KMS-11 (cell line): ENCODE results near the gene DDRGK1.

Experiments used
- H2AFZ ChIP-seq: fragments of 200-600 bp; sonication (generic); 2 replicates; pipeline ENCODE4 v1.6.1; 2016; ENCODE audit warnings: antibody characterized with exemption, mixed run types, low read depth
- H3K27ac ChIP-seq: fragments of 200-600 bp; sonication (generic); 2 replicates; pipeline ENCODE4 v1.6.1; 2016; ENCODE audit warnings: mild to moderate bottlenecking, mixed run types
- H3K27me3 ChIP-seq: fragments of 200-600 bp; sonication (generic); 2 replicates; pipeline ENCODE4 v1.6.1; 2017; ENCODE audit warnings: mild to moderate bottlenecking, low read depth, mixed run types, moderate library complexity; ENCODE audit not compliant: insufficient read depth
- H3K36me3 ChIP-seq: fragments of 200-600 bp; sonication (generic); 2 replicates; pipeline ENCODE4 v1.6.1; 2017; ENCODE audit warnings: mild to moderate bottlenecking, mixed run types; ENCODE audit not compliant: insufficient read depth
- H3K4me1 ChIP-seq: fragments of 200-600 bp; sonication (generic); 2 replicates; pipeline ENCODE4 v1.6.1; 2016; ENCODE audit warnings: mild to moderate bottlenecking, low read depth, mixed run types; ENCODE audit not compliant: poor library complexity, severe bottlenecking
- H3K4me2 ChIP-seq: fragments of 200-600 bp; sonication (generic); 2 replicates; pipeline ENCODE4 v1.7.0; 2016; ENCODE audit warnings: mild to moderate bottlenecking, mixed run types
- H3K4me3 ChIP-seq: fragments of 200-600 bp; sonication (generic); IDR thresholded peaks from 2 replicates; pipeline ENCODE4 v1.6.1; 2017; ENCODE audit warnings: low read depth, low read length, mixed read lengths; ENCODE audit not compliant: insufficient read depth
- H3K79me2 ChIP-seq: fragments of 200-600 bp; sonication (generic); 2 replicates; pipeline ENCODE4 v1.6.1; 2016; ENCODE audit warnings: low read depth, mixed run types; ENCODE audit not compliant: insufficient read depth
- H3K9ac ChIP-seq: fragments of 200-600 bp; sonication (generic); 2 replicates; pipeline ENCODE4 v1.6.1; 2016; ENCODE audit warnings: mild to moderate bottlenecking, mixed run types
- H4K20me1 ChIP-seq: fragments of 200-600 bp; sonication (generic); 2 replicates; pipeline ENCODE4 v1.6.1; 2016; ENCODE audit warnings: mild to moderate bottlenecking, mixed run types; ENCODE audit not compliant: insufficient read depth
- CTCF ChIP-seq: fragments of 200-600 bp; sonication (generic); conservative IDR thresholded peaks from 2 replicates; pipeline ENCODE4 v1.6.1; 2017; ENCODE audit warnings: low read depth, mild to moderate bottlenecking, antibody characterized with exemption, low read length, moderate library complexity, mixed read lengths

The DDRGK1 gene

GRCh38 chr20:3233131-3233990 is 28.9 kb upstream of the DDRGK1 start:
- Histone ChIP-seq H4K20me1 (no peaks in the 10 kb centered on the region), H3K27ac (no peak overlapping the region), H3K27me3 (no peaks in the 10 kb centered on the region), H3K4me3 (no peak overlapping the region), H3K4me2 (no peak overlapping the region), H3K36me3 (no peaks in the 10 kb centered on the region), H3K79me2 (no peaks in the 10 kb centered on the region), H3K4me1 (no peaks in the 10 kb centered on the region), H3K9ac (no peak overlapping the region), H2AFZ (no peak overlapping the region)
- no peak for TF ChIP-seq CTCF

- no peak overlapping the region for H3K4me2 ChIP-seq
- no peak overlapping the region for H3K4me3 ChIP-seq
- H3K4me1 ChIP-seq: no peaks in the 10 kb centered on the region
- H3K9ac ChIP-seq: no peak overlapping the region
- H4K20me1 ChIP-seq: no peaks in the 10 kb centered on the region
- no peak for TF ChIP-seq CTCF
- H3K27ac ChIP-seq: no peak overlapping the region
- H3K36me3 ChIP-seq: no peaks in the 10 kb centered on the region
- no peaks in the 10 kb centered on the region for H3K27me3 ChIP-seq
- H3K79me2 ChIP-seq: no peaks in the 10 kb centered on the region
- H2AFZ ChIP-seq: no peak overlapping the region
Observed at GRCh38 chr20:3231889-3232588, 27.6 kb upstream of the DDRGK1 start.

- H3K79me2 ChIP-seq: no peaks in the 10 kb centered on the region
- H4K20me1 ChIP-seq: no peaks in the 10 kb centered on the region
- H3K27ac ChIP-seq: no peak overlapping the region
- H3K36me3 ChIP-seq: no peaks in the 10 kb centered on the region
- H3K9ac ChIP-seq: no peak overlapping the region
- no peak for TF ChIP-seq CTCF
- H3K4me2 ChIP-seq: no peak overlapping the region
- no peak overlapping the region for H3K4me3 ChIP-seq
- H3K4me1 ChIP-seq: no peaks in the 10 kb centered on the region
- no peak overlapping the region for H2AFZ ChIP-seq
- no peaks in the 10 kb centered on the region for H3K27me3 ChIP-seq
Observed at GRCh38 chr20:3231116-3231515, 26.6 kb upstream of the DDRGK1 start.

GRCh38 chr20:3229798-3230197 is 25.3 kb upstream of the DDRGK1 start:
- Histone ChIP-seq H3K9ac (no peak overlapping the region), H2AFZ (no peak overlapping the region), H3K79me2 (no peaks in the 10 kb centered on the region), H3K4me1 (no peaks in the 10 kb centered on the region), H3K4me3 (no peak overlapping the region), H3K27ac (no peak overlapping the region), H4K20me1 (no peaks in the 10 kb centered on the region), H3K4me2 (no peak overlapping the region), H3K36me3 (no peaks in the 10 kb centered on the region), H3K27me3 (no peaks in the 10 kb centered on the region)
- TF ChIP-seq CTCF: no peak
